OCI-LY1 (cell line): Measurements from ENCODE around the gene TACR2.

Experiments
- CTCF ChIP-seq: fragments of 200-600 bp; sonication (generic), shearing (Covaris generic); IDR thresholded peaks from 2 replicates; pipeline ENCODE4 v1.5.1; 2017; ENCODE audit warnings: mild to moderate bottlenecking, antibody characterized with exemption, low read length, moderate library complexity, mixed read lengths
- EZH2 ChIP-seq: fragments of 200-600 bp; sonication (generic), shearing (Covaris generic); IDR thresholded peaks from 2 replicates; pipeline ENCODE4 v1.8.0; 2017; ENCODE audit warnings: borderline replicate concordance, mixed run types, mild to moderate bottlenecking, antibody characterized with exemption, low read length, moderate library complexity, mixed read lengths

- TF ChIP-seq CTCF (no peak), EZH2 (no peak)
Measured at GRCh38 chr10:69422676-69423075, 6.0 kb upstream of the TACR2 start.
